Erythroblast (primary cell): ENCODE results near the gene RASA3.

Experiments
- GATA1 ChIP-seq: IDR thresholded peaks from 2 replicates; pipeline ENCODE4 v1.6.1; 2011; ENCODE audit warnings: low read depth, mild to moderate bottlenecking, control low read depth, low read length, moderate library complexity
- POLR2A ChIP-seq: IDR thresholded peaks from 2 replicates; pipeline ENCODE4 v1.6.1; 2011; ENCODE audit warnings: mild to moderate bottlenecking, low read length

GRCh38 chr13:113952983-113953520 is 179.4 kb downstream of the RASA3 start:
- TF ChIP-seq POLR2A (no peak), GATA1 (no peak)
